AG04450 (cell line): Measurements from ENCODE around the gene CRYBG2. TPM values are rescaled to one million over a fixed set of nuclear protein-coding genes. Genes with fewer than 3 reads are reported as not detected.
"Not testable (repeated sequence)": the region's sequence is repeated elsewhere in the genome, so short reads cannot be mapped to it uniquely, and the experiment has no call there.

Experiments
- CTCF ChIA-PET: fragments of 300-600, 350-600 bp; formaldehyde crosslinking; extraction: SDS; loops from one replicate; lab custom pipeline; 2022; ENCODE audit warnings: antibody characterized with exemption, inconsistent platforms; lab: Charles Lee
- POLR2A ChIA-PET: fragments of 350-600 bp; formaldehyde crosslinking; extraction: SDS; loops from one replicate; lab custom pipeline; 2021; ENCODE audit warnings: antibody characterized with exemption, inconsistent platforms; lab: Yijun Ruan, JAX
- DNase-seq: peaks from one replicate; pipeline ENCODE4 v3.0.0-alpha.2; 2011; ENCODE audit warnings: low read depth, low spot score
- H3K27ac ChIP-seq: one replicate; pipeline ENCODE4 v1.5.1; 2012; ENCODE audit warnings: low read depth, low read length, control low read depth
- H3K27me3 ChIP-seq: one replicate; pipeline ENCODE4 v1.6.0; 2012; ENCODE audit warnings: low read length; ENCODE audit not compliant: control insufficient read depth, insufficient read depth
- H3K4me3 ChIP-seq: 2 replicates; pipeline ENCODE4 v1.5.1; 2011; ENCODE audit warnings: mild to moderate bottlenecking, low read depth, low read length, control low read depth
- H3K9me3 ChIP-seq: 2 replicates; pipeline ENCODE4 v1.5.1; 2012; ENCODE audit warnings: low read length; ENCODE audit not compliant: control insufficient read depth, insufficient read depth
- polyA plus RNA-seq: library from polyadenylated mRNA; depleted of rRNA; stranded (reverse); fragments of >200 nt; gene quantifications from 2 replicates; pipeline ENCODE4 v1.2.3, GENCODE V29; 2011
- TF ChIP-seq, protein P1 (sequence below): IDR thresholded peaks from 2 replicates; pipeline ENCODE4 v1.5.1; 2011; ENCODE audit warnings: low read depth, low read length, control low read depth, inconsistent platforms

Gene CRYBG2
- polyA plus RNA-seq, 1 experiment: not detected

DNA sequence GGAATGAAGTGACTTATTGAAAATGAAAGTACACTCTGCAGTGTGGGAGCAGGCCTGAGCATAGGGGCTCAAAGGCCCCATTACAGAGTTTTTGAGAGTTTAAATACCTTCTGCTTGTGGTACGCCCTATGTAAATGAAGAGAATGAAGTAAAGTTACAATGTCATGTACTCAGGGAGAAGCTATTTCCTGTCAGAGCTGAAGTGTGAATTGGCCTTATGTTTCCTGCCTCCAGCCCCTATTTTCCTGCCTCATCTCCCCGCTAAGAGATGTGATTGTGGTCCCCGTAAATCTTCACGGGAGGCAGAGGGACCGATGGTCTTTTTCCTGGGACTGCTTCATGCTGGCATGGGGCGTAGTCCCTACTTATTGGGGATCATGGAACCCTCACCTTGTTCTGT, 21.2 kb upstream of the CRYBG2 start:
- H3K27ac ChIP-seq: no peak overlapping the region
- ChIA-PET CTCF (interaction anchor here (0.8 to 8.0 kb wide), 4 partner anchors 12 to 99 kb away, joined by 4 to 120 read pairs (median 4); no protein-coding TSS in a partner anchor), POLR2A (no interaction called here)
- TF ChIP-seq, protein P1, sequence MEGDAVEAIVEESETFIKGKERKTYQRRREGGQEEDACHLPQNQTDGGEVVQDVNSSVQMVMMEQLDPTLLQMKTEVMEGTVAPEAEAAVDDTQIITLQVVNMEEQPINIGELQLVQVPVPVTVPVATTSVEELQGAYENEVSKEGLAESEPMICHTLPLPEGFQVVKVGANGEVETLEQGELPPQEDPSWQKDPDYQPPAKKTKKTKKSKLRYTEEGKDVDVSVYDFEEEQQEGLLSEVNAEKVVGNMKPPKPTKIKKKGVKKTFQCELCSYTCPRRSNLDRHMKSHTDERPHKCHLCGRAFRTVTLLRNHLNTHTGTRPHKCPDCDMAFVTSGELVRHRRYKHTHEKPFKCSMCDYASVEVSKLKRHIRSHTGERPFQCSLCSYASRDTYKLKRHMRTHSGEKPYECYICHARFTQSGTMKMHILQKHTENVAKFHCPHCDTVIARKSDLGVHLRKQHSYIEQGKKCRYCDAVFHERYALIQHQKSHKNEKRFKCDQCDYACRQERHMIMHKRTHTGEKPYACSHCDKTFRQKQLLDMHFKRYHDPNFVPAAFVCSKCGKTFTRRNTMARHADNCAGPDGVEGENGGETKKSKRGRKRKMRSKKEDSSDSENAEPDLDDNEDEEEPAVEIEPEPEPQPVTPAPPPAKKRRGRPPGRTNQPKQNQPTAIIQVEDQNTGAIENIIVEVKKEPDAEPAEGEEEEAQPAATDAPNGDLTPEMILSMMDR: no peak
- no peaks in the 10 kb centered on the region for H3K9me3 ChIP-seq
- no peak for DNase-seq
- peaks cover 5% of the 10 kb centered on the region for H3K27me3 ChIP-seq
- no peak overlapping the region for H3K4me3 ChIP-seq

DNA sequence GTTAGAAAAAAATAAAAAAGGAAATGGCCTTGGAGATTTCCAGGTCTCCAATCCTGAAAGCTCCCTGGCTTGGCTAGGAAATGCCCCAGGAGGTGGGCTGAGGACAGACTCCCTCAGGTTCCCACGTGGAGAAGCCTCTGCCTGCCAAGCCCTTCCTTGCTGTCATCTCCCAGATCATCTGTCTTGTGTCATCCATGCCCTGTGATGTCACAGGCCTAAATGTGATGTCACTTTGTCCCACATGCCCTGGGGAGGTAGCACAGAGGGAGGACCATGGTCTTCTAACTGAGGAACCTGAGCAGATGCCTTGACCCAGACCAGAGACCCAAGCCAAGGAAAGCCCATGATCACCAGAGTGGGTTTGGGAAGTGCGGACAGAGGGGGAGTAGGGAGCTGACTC, 20.4 kb upstream of the CRYBG2 start:
- CTCF ChIA-PET: interaction anchor here (0.8 to 8.0 kb wide), 5 partner anchors 11 to 229 kb away, joined by 3 to 120 read pairs (median 4); no protein-coding TSS in a partner anchor
- H3K4me3 ChIP-seq, H3K27ac ChIP-seq, H3K27me3 ChIP-seq, DNase-seq, H3K9me3 ChIP-seq, POLR2A ChIA-PET: not testable (repeated sequence)

DNA sequence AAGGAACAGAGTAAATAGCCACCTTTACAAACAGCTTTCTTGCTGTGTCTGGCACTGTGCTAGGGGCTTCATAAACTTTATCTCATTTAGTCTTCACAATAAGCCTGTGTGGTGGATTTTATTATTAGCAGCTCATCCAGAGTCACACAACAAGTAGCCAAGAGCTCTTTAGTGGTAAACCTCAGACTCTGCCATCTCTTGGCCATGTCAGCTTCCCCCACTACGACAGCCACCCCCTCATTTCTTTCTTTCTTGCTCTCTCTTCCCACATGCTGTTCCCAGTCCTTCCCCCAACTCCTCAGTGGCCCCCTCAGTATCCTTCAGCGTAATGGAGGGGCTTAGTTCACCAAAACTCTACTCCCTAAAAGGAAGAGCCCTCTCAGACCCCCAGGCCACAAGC, 19.9 kb upstream of the CRYBG2 start:
- DNase-seq: no peak
- TF ChIP-seq, protein P1: no peak
- H3K27me3 ChIP-seq: peaks cover 5% of the 10 kb centered on the region
- ChIA-PET CTCF (interaction anchor here (0.9 to 8.0 kb wide), 4 partner anchors 10 to 228 kb away, joined by 3 to 120 read pairs (median 4); no protein-coding TSS in a partner anchor), POLR2A (interaction anchor here (0.6 kb wide), 1 partner anchor 24 kb away, joined by 6 read pairs; no protein-coding TSS in a partner anchor)
- H3K27ac ChIP-seq: no peak overlapping the region
- H3K4me3 ChIP-seq: no peak overlapping the region
- H3K9me3 ChIP-seq: no peaks in the 10 kb centered on the region

DNA sequence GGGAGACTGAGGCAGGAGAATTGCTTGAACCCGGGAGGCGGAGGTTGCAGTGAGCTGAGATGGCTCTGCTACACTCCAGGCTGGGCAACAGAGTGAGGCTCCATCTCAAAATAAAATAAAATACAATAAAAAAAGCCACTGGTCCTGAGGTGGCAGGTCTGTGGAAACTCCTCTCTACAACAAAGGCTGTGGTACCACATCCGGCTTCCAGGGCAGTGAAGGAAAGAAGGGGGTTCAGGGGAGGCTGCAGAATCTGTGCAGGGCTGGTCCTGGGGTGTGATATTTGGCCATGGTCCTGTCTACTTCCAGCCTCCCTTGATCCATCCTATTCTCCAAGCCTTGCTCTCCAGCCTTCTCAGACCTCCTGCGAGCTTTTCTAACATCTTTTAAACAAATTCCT, 19.4 kb upstream of the CRYBG2 start:
- DNase-seq: no peak
- no peak overlapping the region for H3K4me3 ChIP-seq
- ChIA-PET CTCF (interaction anchor here (0.9 to 8.0 kb wide), 3 partner anchors 10 to 228 kb away, joined by 3 to 120 read pairs (median 4); no protein-coding TSS in a partner anchor), POLR2A (interaction anchor here (0.6 kb wide), 1 partner anchor 23 kb away, joined by 6 read pairs; no protein-coding TSS in a partner anchor)
- no peaks in the 10 kb centered on the region for H3K9me3 ChIP-seq
- TF ChIP-seq, protein P1: no peak
- no peak overlapping the region for H3K27ac ChIP-seq
- H3K27me3 ChIP-seq: peaks cover 5% of the 10 kb centered on the region

DNA sequence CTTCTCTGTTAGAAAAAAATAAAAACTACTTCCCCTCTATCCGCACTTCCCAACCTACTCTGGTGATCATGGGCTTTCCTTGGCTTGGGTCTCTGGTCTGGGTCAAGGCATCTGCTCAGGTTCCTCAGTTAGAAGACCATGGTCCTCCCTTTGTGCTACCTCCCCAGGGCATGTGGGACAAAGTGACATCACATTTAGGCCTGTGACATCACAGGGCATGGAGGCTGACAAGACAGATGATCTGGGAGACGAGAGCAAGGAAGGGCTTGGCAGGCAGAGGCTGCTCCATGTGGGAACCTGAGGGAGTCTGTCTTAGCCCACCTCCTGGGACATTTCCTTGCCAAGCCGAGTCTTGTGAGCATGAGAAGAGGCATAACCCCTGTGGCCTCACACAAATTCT, 18.7 kb upstream of the CRYBG2 start, which contains the start of gene ZNF683:
Gene ZNF683, minus strand, starts transcription at position 140 of the 400 bp plus-strand sequence. CDS start 4,179 bp downstream, outside the sequence.
- POLR2A ChIA-PET, DNase-seq: not testable (repeated sequence)

DNA sequence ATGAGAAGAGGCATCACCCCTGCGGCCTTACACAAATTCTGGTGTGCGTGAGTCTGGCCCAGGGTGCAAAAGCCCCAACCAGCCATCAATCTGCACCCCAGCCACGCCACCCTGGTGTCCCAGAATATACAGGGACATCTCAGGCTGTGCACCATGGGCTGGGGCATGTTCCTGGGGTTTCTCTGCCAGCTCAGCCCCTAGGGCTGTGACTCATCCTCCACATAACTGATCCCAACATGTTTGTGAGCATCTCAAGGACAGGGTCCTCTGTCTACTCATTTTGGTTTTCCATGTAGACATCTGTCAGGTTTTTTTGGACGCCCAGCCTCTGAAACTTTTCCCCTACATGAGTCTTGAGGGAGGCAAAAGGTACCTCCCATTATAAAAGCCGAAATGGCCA, 18.1 kb upstream of the CRYBG2 start:
- CTCF ChIA-PET: interaction anchor here (8.0 kb wide), 1 partner anchor 9 kb away, joined by 120 read pairs; no protein-coding TSS in a partner anchor
- DNase-seq: no peak
- Histone ChIP-seq H3K4me3 (no peak overlapping the region), H3K27me3 (peaks cover 13% of the 10 kb centered on the region), H3K27ac (no peak overlapping the region), H3K9me3 (no peaks in the 10 kb centered on the region)
- TF ChIP-seq, protein P1: no peak
- POLR2A ChIA-PET: no interaction called here

More for the DNA sequence above, 18.7 kb upstream of the CRYBG2 start, which contains the start of gene ZNF683:
- not testable (repeated sequence) for H3K27ac ChIP-seq, H3K9me3 ChIP-seq, H3K4me3 ChIP-seq, H3K27me3 ChIP-seq
- CTCF ChIA-PET: interaction anchor here (8.0 kb wide), 1 partner anchor 9 kb away, joined by 120 read pairs; no protein-coding TSS in a partner anchor
